CD14-positive monocyte (primary cell): ENCODE measurements around the gene PFKL. TPM values are rescaled to one million over a fixed set of nuclear protein-coding genes. Genes with fewer than 3 reads are reported as not detected.
A peak's percentile ranks its signal among the peaks of the same experiment; 100 is the strongest.

Experiments used
- DNase-seq, 3 donors: peaks; one replicate each; pipeline ENCODE4 v3.0.0-alpha.2; 2011 to 2022
- H2AFZ ChIP-seq: 2 replicates; pipeline ENCODE4 v1.6.0; 2012; ENCODE audit warnings: mild to moderate bottlenecking, low read depth, low read length, inconsistent platforms; ENCODE audit not compliant: insufficient read depth, poor library complexity, severe bottlenecking
- H3K27ac ChIP-seq, 2 donors: 1 replicate in 1 of 2; 2 replicates in 1 of 2; pipeline ENCODE4 v1.5.1; 2012 to 2013; ENCODE audit warnings: low read length in 2 of 2, control low read depth in 1 of 2, inconsistent platforms in 1 of 2, low read depth in 1 of 2, mild to moderate bottlenecking in 1 of 2
- H3K27me3 ChIP-seq, 2 donors: one replicate each; pipeline versions ENCODE4 v1.6.0 to v1.6.1; 2011 to 2013; ENCODE audit warnings: low read length in 2 of 2; ENCODE audit not compliant: control insufficient read depth in 2 of 2, insufficient read depth in 2 of 2
- H3K36me3 ChIP-seq, 2 donors: replicated peaks in 1 of 2; 1 replicate in 1 of 2; 2 replicates in 1 of 2; pipeline versions ENCODE4 v1.5.1 to v1.6.1; 2012 to 2013; ENCODE audit warnings: low read length in 2 of 2, control low read depth in 1 of 2, inconsistent platforms in 1 of 2, mild to moderate bottlenecking in 1 of 2; ENCODE audit not compliant: insufficient read depth in 2 of 2, control insufficient read depth in 1 of 2
- H3K4me1 ChIP-seq, 2 donors: 1 replicate in 1 of 2; 2 replicates in 1 of 2; pipeline versions ENCODE4 v1.5.1 to v1.6.1; 2012 to 2013; ENCODE audit warnings: low read length in 2 of 2, control low read depth in 1 of 2, inconsistent platforms in 1 of 2, mild to moderate bottlenecking in 1 of 2, moderate library complexity in 1 of 2; ENCODE audit not compliant: insufficient read depth in 2 of 2, control insufficient read depth in 1 of 2
- H3K4me2 ChIP-seq: replicated peaks from 2 replicates; pipeline ENCODE3; 2012; ENCODE audit warnings: low read length, moderate library complexity, mild to moderate bottlenecking; ENCODE audit not compliant: poor library complexity, severe bottlenecking; ENCODE audit errors: extremely low read depth
- H3K4me3 ChIP-seq, 3 experiments: fragments of 200-600 bp in 1 of 3; sonication (generic) in 1 of 3; replicated peaks in 1 of 3; 1 replicate in 2 of 3; 2 replicates in 1 of 3; pipeline ENCODE4 v1.5.1; 2011 to 2013; ENCODE audit warnings: low read length in 3 of 3, mild to moderate bottlenecking in 3 of 3, control low read depth in 2 of 3, low read depth in 2 of 3, inconsistent platforms in 1 of 3, moderate library complexity in 1 of 3
- H3K79me2 ChIP-seq: 2 replicates; pipeline ENCODE4 v1.6.0; 2012; ENCODE audit warnings: mild to moderate bottlenecking, control low read depth, inconsistent platforms, low read length, moderate library complexity; ENCODE audit not compliant: insufficient read depth
- H3K9ac ChIP-seq: 2 replicates; pipeline ENCODE4 v1.6.0; 2017; ENCODE audit warnings: low read length, mild to moderate bottlenecking; ENCODE audit not compliant: insufficient read depth, poor library complexity, severe bottlenecking
- H3K9me3 ChIP-seq, 2 donors: replicated peaks in 1 of 2; 1 replicate in 1 of 2; 2 replicates in 1 of 2; pipeline versions ENCODE4 v1.5.1 to v1.6.1; 2012 to 2013; ENCODE audit warnings: low read length in 2 of 2, control low read depth in 1 of 2; ENCODE audit not compliant: control insufficient read depth in 1 of 2, insufficient read depth in 1 of 2
- H4K20me1 ChIP-seq: 2 replicates; pipeline ENCODE4 v1.6.0; 2012; ENCODE audit warnings: mild to moderate bottlenecking, low read length, control low read depth, moderate library complexity; ENCODE audit not compliant: insufficient read depth
- H3K27ac Mint-ChIP-seq, 7 donors: one replicate each; pipeline ENCODE4 v1.8.0; 2020; ENCODE audit warnings: mild to moderate bottlenecking in 7 of 7, mixed read lengths in 7 of 7, moderate library complexity in 6 of 7, inconsistent platforms in 2 of 7
- H3K27me3 Mint-ChIP-seq, 3 donors: one replicate each; pipeline ENCODE4 v1.8.0; 2021 to 2022; ENCODE audit warnings: low read depth in 3 of 3, mild to moderate bottlenecking in 3 of 3, mixed read lengths in 3 of 3, moderate library complexity in 3 of 3, inconsistent platforms in 1 of 3
- H3K36me3 Mint-ChIP-seq, 2 donors: one replicate each; pipeline ENCODE4 v1.8.0; 2020; ENCODE audit warnings: mixed read lengths in 2 of 2, inconsistent platforms in 1 of 2, mild to moderate bottlenecking in 1 of 2
- H3K4me1 Mint-ChIP-seq: one replicate; pipeline ENCODE4 v1.8.0; 2020; ENCODE audit warnings: mild to moderate bottlenecking, mixed read lengths
- H3K4me3 Mint-ChIP-seq, 2 donors: one replicate each; pipeline ENCODE4 v1.8.0; 2020; ENCODE audit warnings: mild to moderate bottlenecking in 2 of 2, mixed read lengths in 2 of 2, moderate library complexity in 1 of 2
- H3K9me3 Mint-ChIP-seq, 7 donors: one replicate each; pipeline ENCODE4 v1.8.0; 2020 to 2022; ENCODE audit warnings: mixed read lengths in 7 of 7, mild to moderate bottlenecking in 6 of 7, moderate library complexity in 6 of 7, inconsistent platforms in 2 of 7
- WGBS: methylation state at CpG from one replicate; pipeline ENCODE4 v1.1.5; 2013; ENCODE audit warnings: missing lambda C conversion rate; ENCODE audit not compliant: insufficient coverage; 5-methylcytosine and 5-hydroxymethylcytosine counted together
- intact Hi-C, 2 donors: fragments of 100-400 bp; cut with micrococcal nuclease; formaldehyde crosslinking; loops; one replicate each; pipeline versions ENCODE4 v1.15.0 to v1.15.1; 2023
- polyA plus RNA-seq, 3 donors: library from polyadenylated mRNA; depleted of rRNA in 1 of 3; unstranded in 2 of 3; stranded (reverse) in 1 of 3; fragments of 300-500 nt in 2 of 3; fragments of >200 nt in 1 of 3; fragmentation: Illumina TruSeq in 2 of 3; gene quantifications; 1 replicate in 2 of 3; 2 replicates in 1 of 3; pipeline ENCODE4 v1.2.3, GENCODE V29; 2012 to 2021
- TF ChIP-seq, protein P1 (sequence below): fragments of 200-600 bp; IDR thresholded peaks from one replicate; pipeline ENCODE4 v1.8.0; 2022; ENCODE audit warnings: antibody characterized with exemption, mild to moderate bottlenecking

The PFKL gene
- polyA plus RNA-seq, 3 donors, result 105 to 133 (median 113) TPM

DNA sequence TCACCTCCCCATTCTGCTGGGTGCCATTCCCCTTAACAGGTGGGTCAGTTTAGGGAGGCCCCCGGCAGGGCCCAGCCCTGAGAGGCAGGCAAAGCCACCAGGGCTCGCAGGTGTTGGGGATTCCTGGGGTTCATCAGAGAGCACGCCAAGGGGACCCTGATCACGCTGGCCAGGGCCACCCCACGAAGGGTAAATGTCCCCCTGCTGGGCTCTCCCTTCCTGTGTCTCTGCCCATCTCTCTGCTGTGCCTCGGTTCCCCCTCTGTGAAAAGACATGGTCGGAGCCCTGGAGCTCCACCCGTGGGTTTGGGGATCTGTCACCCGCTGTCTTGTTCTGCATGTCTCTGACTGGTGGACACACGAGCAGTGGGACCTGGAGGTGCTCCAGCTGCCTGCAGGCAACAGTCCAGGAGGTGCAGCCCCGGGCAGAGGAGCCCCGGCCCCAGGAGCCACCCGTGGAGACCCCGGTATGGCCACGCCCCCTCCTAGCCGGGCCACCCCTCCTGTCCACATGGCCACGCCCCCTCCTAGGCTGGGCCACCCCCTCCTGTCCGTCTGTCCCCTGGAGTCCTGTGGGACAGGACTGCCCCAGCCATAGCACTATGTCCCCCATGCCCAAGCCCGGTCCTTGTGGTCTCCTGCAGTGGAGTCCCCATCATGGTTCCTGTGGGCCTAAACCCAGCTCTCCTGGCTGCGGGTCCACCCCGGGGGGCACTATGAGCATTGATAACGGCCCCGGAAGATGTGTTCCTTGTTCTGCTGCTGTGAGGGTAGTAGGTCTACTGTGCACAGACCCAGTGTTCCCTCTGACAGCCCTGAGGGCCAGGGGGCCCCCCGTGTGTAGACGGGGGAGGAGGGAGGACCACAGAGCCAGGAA lies 7.7 kb upstream of the PFKL start:
- TF ChIP-seq, protein P1, sequence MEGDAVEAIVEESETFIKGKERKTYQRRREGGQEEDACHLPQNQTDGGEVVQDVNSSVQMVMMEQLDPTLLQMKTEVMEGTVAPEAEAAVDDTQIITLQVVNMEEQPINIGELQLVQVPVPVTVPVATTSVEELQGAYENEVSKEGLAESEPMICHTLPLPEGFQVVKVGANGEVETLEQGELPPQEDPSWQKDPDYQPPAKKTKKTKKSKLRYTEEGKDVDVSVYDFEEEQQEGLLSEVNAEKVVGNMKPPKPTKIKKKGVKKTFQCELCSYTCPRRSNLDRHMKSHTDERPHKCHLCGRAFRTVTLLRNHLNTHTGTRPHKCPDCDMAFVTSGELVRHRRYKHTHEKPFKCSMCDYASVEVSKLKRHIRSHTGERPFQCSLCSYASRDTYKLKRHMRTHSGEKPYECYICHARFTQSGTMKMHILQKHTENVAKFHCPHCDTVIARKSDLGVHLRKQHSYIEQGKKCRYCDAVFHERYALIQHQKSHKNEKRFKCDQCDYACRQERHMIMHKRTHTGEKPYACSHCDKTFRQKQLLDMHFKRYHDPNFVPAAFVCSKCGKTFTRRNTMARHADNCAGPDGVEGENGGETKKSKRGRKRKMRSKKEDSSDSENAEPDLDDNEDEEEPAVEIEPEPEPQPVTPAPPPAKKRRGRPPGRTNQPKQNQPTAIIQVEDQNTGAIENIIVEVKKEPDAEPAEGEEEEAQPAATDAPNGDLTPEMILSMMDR, result no peak
- H2AFZ ChIP-seq, result no peak overlapping the region
- H3K4me3 Mint-ChIP-seq, result no peak overlapping the region
- no peak overlapping the region for H3K9ac ChIP-seq
- no peaks in the 10 kb centered on the region for H3K79me2 ChIP-seq
- H3K9me3 ChIP-seq, result no peaks in the 10 kb centered on the region
- H3K27me3 ChIP-seq, result peaks cover 0 to 2% of the 10 kb centered on the region in 2 donors
- DNase-seq, result no peak
- WGBS, result 79% methylated on average over 21 of the region's 25 CpGs
- H3K36me3 Mint-ChIP-seq, result no peaks in the 10 kb centered on the region
- H3K4me1 Mint-ChIP-seq, result no peaks in the 10 kb centered on the region
- intact Hi-C loops, result no loop called here
- peaks cover 4 to 9% (median 4%) of the 10 kb centered on the region in 3 donors for H3K27me3 Mint-ChIP-seq
- no peaks in the 10 kb centered on the region for H3K36me3 ChIP-seq
- no peak overlapping the region for H3K4me2 ChIP-seq
- H3K4me1 ChIP-seq, result no peaks in the 10 kb centered on the region
- no peaks in the 10 kb centered on the region for H4K20me1 ChIP-seq
- no peak overlapping the region for H3K27ac ChIP-seq
- H3K27ac Mint-ChIP-seq, result peak overlapping the region in 1 of 7 donors; percentile 18
- H3K4me3 ChIP-seq, result no peak overlapping the region
- peaks cover 0 to 6% (median 0%) of the 10 kb centered on the region in 7 donors for H3K9me3 Mint-ChIP-seq

DNA sequence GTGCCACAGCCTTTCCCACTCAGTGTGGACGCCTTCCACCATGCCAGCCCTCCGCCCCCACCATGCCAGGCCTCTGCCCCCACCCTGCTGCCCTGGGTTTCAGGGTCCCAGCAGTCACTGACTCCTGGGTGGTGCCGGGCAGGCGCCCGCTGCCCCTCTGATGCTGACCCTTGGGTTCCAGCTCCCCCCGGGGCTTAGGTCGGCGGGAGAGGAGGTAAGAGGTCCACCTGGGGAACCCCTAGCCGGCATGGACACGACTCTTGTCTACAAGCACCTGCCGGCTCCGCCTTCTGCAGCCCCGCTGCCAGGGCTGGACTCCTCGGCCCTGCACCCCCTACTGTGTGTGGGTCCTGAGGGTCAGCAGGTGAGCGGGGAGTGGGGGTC lies 7.0 kb upstream of the PFKL start:
- no peaks in the 10 kb centered on the region for H3K36me3 Mint-ChIP-seq
- no peak for DNase-seq
- no peaks in the 10 kb centered on the region for H3K79me2 ChIP-seq
- no peak overlapping the region for H3K4me3 Mint-ChIP-seq
- H3K4me2 ChIP-seq, result no peak overlapping the region
- no peaks in the 10 kb centered on the region for H3K36me3 ChIP-seq
- no peaks in the 10 kb centered on the region for H3K9me3 ChIP-seq
- peaks cover 0 to 3% (median 0%) of the 10 kb centered on the region in 7 donors for H3K9me3 Mint-ChIP-seq
- intact Hi-C loops, result no loop called here
- H3K27ac ChIP-seq, result no peak overlapping the region
- no peaks in the 10 kb centered on the region for H4K20me1 ChIP-seq
- TF ChIP-seq, protein P1, result no peak
- peaks cover 3% of the 10 kb centered on the region for H3K4me1 Mint-ChIP-seq
- peaks cover 5 to 6% of the 10 kb centered on the region in 2 donors for H3K4me1 ChIP-seq
- H3K4me3 ChIP-seq, result no peak overlapping the region
- H3K27me3 ChIP-seq, result peaks cover 0 to 2% of the 10 kb centered on the region in 2 donors
- 94% methylated on average over 13 of the region's 15 CpGs for WGBS
- no peak overlapping the region for H3K9ac ChIP-seq
- no peak overlapping the region for H2AFZ ChIP-seq
- peaks cover 4 to 11% (median 4%) of the 10 kb centered on the region in 3 donors for H3K27me3 Mint-ChIP-seq
- peak overlapping the region in 1 of 7 donors; percentile 46 for H3K27ac Mint-ChIP-seq
